Tibial nerve (tissue), 4 donors: ENCODE measurements around the gene ANO1. TPM values are rescaled to one million over a fixed set of nuclear protein-coding genes. Genes with fewer than 3 reads are reported as not detected.

ENCODE experiments used
- DNase-seq, 2 donors: peaks; one replicate each; pipeline ENCODE4 v3.0.0-alpha.2; 2019; ENCODE audit warnings: low spot score in 2 of 2
- H3K27ac ChIP-seq, 4 donors: fragments of 200-600 bp; sonication (generic) in 3 of 4; one replicate each; pipeline ENCODE4 v1.5.1; 2017 to 2019; ENCODE audit warnings: mild to moderate bottlenecking in 1 of 4
- H3K27me3 ChIP-seq, 2 donors: fragments of 200-600 bp; sonication (generic) in 1 of 2; one replicate each; pipeline versions ENCODE4 v1.5.1 to v1.6.0; 2017 to 2019
- H3K36me3 ChIP-seq, 3 donors: fragments of 200-600 bp; sonication (generic); one replicate each; pipeline ENCODE4 v1.5.1; 2018 to 2019
- H3K4me1 ChIP-seq, 4 donors: fragments of 200-600 bp; sonication (generic) in 3 of 4; one replicate each; pipeline ENCODE4 v1.5.1; 2017 to 2019
- H3K4me3 ChIP-seq, 4 donors: fragments of 200-600 bp; sonication (generic) in 3 of 4; one replicate each; pipeline ENCODE4 v1.5.1; 2017 to 2019; ENCODE audit warnings: mild to moderate bottlenecking in 1 of 4, moderate library complexity in 1 of 4
- H3K9me3 ChIP-seq, 4 donors: fragments of 200-600 bp; sonication (generic) in 3 of 4; one replicate each; pipeline ENCODE4 v1.5.1; 2017 to 2019
- EP300 ChIP-seq, 2 donors: sonication (generic); formaldehyde crosslinking; IDR thresholded peaks; one replicate each; pipeline ENCODE4 v1.6.1; 2017; ENCODE audit warnings: antibody characterized with exemption in 2 of 2, mild to moderate bottlenecking in 1 of 2
- POLR2A ChIP-seq, 2 donors: fragments of 450-650 bp; IDR thresholded peaks; one replicate each; pipeline ENCODE4 v1.6.1; 2017; ENCODE audit warnings: antibody characterized with exemption in 2 of 2, mild to moderate bottlenecking in 2 of 2, moderate library complexity in 2 of 2
- WGBS, 2 donors: methylation state at CpG; one replicate each; pipeline ENCODE4 v1.1.5; 2018; 5-methylcytosine and 5-hydroxymethylcytosine counted together
- total RNA-seq, 4 donors: library from RNA; depleted of rRNA; stranded (reverse); fragments of >200 nt; gene quantifications; one replicate each; pipeline ENCODE4 v1.1.0, GENCODE V29; 2016
- TF ChIP-seq, protein P1 (sequence below), 5 experiments: fragments of 200-600 bp in 3 of 5; fragments of 450-650 bp in 2 of 5; sonication (generic) in 3 of 5; IDR thresholded peaks; one replicate each; pipeline ENCODE4 v1.5.1; 2016 to 2019; ENCODE audit warnings: antibody characterized with exemption in 5 of 5, mild to moderate bottlenecking in 3 of 5, moderate library complexity in 2 of 5

Gene ANO1
- total RNA-seq, 4 donors from 2014 or later, result 1.7 to 6.3 (median 4.1) TPM

DNA sequence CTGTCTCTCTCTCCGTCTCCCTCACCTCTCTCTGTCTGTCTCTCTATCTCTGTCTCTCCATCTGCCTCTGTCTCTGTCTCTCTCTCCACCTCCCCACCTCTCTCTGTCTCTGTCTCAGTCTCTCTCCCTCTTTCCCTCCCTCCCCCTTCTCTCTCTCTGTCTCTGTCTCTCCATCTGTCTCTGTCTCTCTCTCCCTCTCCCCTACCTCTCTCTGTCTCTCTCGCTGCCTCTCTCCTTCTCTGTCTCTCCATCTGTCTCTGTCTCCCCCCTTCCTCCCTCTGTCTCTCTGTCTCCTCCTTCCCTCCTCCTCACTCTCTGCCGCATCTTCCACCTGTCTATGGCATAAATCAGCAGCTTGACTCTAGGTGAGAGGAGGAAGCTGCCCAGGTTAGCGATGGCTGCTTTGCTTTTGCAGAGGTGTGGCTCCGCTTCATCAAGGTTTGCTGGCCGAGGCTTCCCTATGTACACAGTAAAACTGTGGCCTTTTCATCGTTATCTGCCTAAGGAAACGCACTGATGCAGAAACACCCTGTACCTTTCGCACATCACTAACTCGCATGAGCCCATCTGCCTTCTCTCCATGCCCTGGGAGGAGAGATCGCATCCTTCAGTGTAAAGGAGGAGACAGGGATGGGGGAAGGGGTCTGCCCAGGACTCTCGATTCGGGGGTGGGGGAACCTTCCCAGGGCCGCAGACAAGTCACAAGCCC, 44.5 kb downstream of the ANO1 start:
- Histone ChIP-seq H3K9me3 (no peaks in the 10 kb centered on the region), H3K27me3 (no peaks in the 10 kb centered on the region), H3K27ac (no peak overlapping the region), H3K4me1 (no peaks in the 10 kb centered on the region), H3K4me3 (no peak overlapping the region), H3K36me3 (no peaks in the 10 kb centered on the region)
- DNase-seq, result no peak
- TF ChIP-seq EP300 (IDR thresholded peaks at IDR 0.05) (no peak), POLR2A (IDR thresholded peaks at IDR 0.05) (no peak)
- TF ChIP-seq, protein P1, sequence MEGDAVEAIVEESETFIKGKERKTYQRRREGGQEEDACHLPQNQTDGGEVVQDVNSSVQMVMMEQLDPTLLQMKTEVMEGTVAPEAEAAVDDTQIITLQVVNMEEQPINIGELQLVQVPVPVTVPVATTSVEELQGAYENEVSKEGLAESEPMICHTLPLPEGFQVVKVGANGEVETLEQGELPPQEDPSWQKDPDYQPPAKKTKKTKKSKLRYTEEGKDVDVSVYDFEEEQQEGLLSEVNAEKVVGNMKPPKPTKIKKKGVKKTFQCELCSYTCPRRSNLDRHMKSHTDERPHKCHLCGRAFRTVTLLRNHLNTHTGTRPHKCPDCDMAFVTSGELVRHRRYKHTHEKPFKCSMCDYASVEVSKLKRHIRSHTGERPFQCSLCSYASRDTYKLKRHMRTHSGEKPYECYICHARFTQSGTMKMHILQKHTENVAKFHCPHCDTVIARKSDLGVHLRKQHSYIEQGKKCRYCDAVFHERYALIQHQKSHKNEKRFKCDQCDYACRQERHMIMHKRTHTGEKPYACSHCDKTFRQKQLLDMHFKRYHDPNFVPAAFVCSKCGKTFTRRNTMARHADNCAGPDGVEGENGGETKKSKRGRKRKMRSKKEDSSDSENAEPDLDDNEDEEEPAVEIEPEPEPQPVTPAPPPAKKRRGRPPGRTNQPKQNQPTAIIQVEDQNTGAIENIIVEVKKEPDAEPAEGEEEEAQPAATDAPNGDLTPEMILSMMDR (IDR thresholded peaks at IDR 0.05), result no peak
- WGBS, 2 donors, result 70 to 73% methylated on average over 14 of the region's 14 CpGs

DNA sequence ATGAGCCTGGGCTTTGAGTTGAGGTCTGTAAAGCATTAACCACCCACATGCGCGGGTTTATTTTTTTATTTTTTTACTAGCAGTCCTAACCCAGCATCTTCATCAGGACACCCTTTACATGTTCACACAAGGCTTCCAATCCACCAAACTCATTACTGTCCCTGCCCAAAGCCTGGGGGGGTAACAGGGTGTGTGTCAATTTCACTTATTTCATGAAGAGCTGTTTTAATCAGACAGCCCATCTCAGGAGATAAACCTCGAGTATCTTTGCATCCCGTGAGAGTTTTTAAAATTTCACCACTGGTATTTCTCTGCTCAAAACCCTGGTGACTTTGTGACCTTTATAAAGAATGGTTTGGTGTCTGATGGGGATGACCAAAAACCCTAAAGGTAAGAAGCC, 45.6 kb downstream of the ANO1 start:
- no peak for DNase-seq
- Histone ChIP-seq H3K4me1 (peaks cover 0 to 9% (median 0%) of the 10 kb centered on the region in 4 donors), H3K27me3 (no peaks in the 10 kb centered on the region), H3K27ac (no peak overlapping the region), H3K36me3 (no peaks in the 10 kb centered on the region), H3K9me3 (no peaks in the 10 kb centered on the region), H3K4me3 (no peak overlapping the region)
- no peak for TF ChIP-seq EP300 (IDR thresholded peaks at IDR 0.05)
- no peak for TF ChIP-seq POLR2A (IDR thresholded peaks at IDR 0.05)
- TF ChIP-seq, protein P1 (IDR thresholded peaks at IDR 0.05), result no peak
- WGBS, 2 donors, result 69 to 70% methylated on average over 4 of the region's 4 CpGs

DNA sequence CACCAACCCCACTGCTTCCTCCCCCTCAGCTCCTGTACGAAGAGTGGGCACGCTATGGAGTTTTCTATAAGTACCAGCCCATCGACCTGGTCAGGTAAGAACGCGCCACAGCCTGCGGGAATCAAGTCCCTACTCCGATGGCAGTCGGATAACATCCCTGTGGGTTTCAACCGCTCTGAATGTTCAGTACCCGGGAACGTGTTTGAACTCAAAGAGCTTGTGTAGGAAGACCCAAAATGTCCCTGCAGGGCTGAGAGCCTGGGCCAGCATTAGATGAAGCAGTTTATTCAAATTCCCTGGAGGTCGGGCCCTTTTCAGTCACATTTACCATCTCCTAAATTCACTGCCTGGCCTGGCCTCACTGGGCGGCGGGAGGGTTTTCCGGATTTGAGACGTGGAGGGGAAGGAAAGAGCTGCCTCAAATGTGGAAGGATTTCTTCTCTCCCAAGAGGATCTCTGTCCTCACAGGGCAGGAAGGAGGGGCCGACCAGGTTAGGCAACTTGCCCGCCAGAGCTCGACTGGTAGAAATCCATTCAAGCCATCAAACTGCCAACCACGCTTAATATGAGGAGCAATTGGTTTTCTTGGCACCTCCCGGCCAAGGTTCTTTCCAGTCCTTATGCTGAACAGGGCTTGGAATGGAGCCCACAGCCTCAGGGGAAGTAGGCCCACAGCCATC, 46.3 kb downstream of the ANO1 start:
- Histone ChIP-seq H3K4me1 (peaks cover 0 to 9% (median 0%) of the 10 kb centered on the region in 4 donors), H3K27me3 (no peaks in the 10 kb centered on the region), H3K27ac (no peak overlapping the region), H3K36me3 (no peaks in the 10 kb centered on the region), H3K4me3 (no peak overlapping the region), H3K9me3 (no peaks in the 10 kb centered on the region)
- DNase-seq, result no peak
- TF ChIP-seq EP300 (IDR thresholded peaks at IDR 0.05), result no peak
- TF ChIP-seq, protein P1 (IDR thresholded peaks at IDR 0.05), result no peak
- TF ChIP-seq POLR2A (IDR thresholded peaks at IDR 0.05), result no peak
- WGBS, 2 donors, result 76 to 77% methylated on average over 21 of the region's 21 CpGs

DNA sequence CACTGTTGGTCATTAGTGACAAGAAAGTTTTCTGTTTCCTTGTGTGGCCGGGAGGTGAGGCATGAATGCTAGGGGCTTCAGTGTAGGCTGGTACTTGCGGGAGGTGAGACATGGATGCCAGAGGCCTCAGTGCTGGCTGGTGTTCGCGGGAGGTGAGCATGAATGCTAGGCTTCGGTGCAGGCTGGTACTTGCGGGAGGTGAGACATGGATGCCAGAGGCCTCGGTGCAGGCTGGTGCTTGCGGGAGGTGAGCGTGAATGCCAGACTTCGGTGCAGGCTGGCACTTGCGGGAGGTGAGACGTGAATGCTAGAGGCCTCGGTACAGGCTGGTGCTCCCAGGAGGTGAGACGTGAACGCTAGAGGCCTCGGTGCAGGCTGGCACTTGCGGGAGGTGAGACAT, 48.4 kb downstream of the ANO1 start:
- H3K27ac ChIP-seq, result no peak overlapping the region
- WGBS, 2 donors, result 89 to 90% methylated on average over 17 of the region's 17 CpGs
- TF ChIP-seq POLR2A (IDR thresholded peaks at IDR 0.05), result no peak
- TF ChIP-seq, protein P1 (IDR thresholded peaks at IDR 0.05), result no peak
- TF ChIP-seq EP300 (IDR thresholded peaks at IDR 0.05), result no peak

More for the DNA sequence above, 48.4 kb downstream of the ANO1 start:
- no peak for DNase-seq
- Histone ChIP-seq H3K4me1 (peaks cover 0 to 9% (median 0%) of the 10 kb centered on the region in 4 donors), H3K27me3 (no peaks in the 10 kb centered on the region), H3K9me3 (no peaks in the 10 kb centered on the region), H3K36me3 (no peaks in the 10 kb centered on the region), H3K4me3 (no peak overlapping the region)
